Retinal pigment epithelial cell (primary cell): ENCODE data around the gene LRRC74B.

ENCODE experiments used
- DNase-seq: peaks from one replicate; pipeline ENCODE4 v3.0.0-alpha.2; 2010; ENCODE audit warnings: low read depth
- H3K4me3 ChIP-seq: 2 replicates; pipeline ENCODE4 v1.5.1; 2011; ENCODE audit warnings: mild to moderate bottlenecking, low read length, control low read depth, moderate library complexity
- CTCF ChIP-seq: conservative IDR thresholded peaks from 2 replicates; pipeline ENCODE4 v1.5.1; 2011; ENCODE audit warnings: low read depth, low read length, control low read depth, inconsistent platforms

Gene LRRC74B

GRCh38 chr22:21103633-21104032 lies 57.9 kb downstream of the LRRC74B start:
- no peak for TF ChIP-seq CTCF
- no peak overlapping the region for H3K4me3 ChIP-seq
- DNase-seq, result no peak

GRCh38 chr22:21104126-21104691 lies 58.5 kb downstream of the LRRC74B start:
- no peak for TF ChIP-seq CTCF
- no peak overlapping the region for H3K4me3 ChIP-seq
- no peak for DNase-seq

GRCh38 chr22:21105294-21105693 lies 59.5 kb downstream of the LRRC74B start:
- no peak overlapping the region for H3K4me3 ChIP-seq
- no peak for DNase-seq
- TF ChIP-seq CTCF, result no peak

- TF ChIP-seq CTCF, result no peak
These were observed 60.3 kb downstream of the LRRC74B start for GRCh38 chr22:21106000-21106399.

GRCh38 chr22:21108379-21109115 lies 62.8 kb downstream of the LRRC74B start:
- TF ChIP-seq CTCF, result no peak
- DNase-seq, result no peak

More at GRCh38 chr22:21106000-21106399, 60.3 kb downstream of the LRRC74B start:
- H3K4me3 ChIP-seq, result no peak overlapping the region
- no peak for DNase-seq

More at GRCh38 chr22:21108379-21109115, 62.8 kb downstream of the LRRC74B start:
- H3K4me3 ChIP-seq, result no peak overlapping the region
